GM21367 (cell line): Measurements from ENCODE around the gene IQCF2.
"Not testable (repeated sequence)": the region's sequence is repeated elsewhere in the genome, so short reads cannot be mapped to it uniquely, and the experiment has no call there.

Source experiments
- ATAC-seq: cut with Tn5 transposase; IDR thresholded peaks from one replicate; pipeline ENCODE4 v1.9.1; 2021; ENCODE audit not compliant: unreplicated experiment

The IQCF2 gene

DNA sequence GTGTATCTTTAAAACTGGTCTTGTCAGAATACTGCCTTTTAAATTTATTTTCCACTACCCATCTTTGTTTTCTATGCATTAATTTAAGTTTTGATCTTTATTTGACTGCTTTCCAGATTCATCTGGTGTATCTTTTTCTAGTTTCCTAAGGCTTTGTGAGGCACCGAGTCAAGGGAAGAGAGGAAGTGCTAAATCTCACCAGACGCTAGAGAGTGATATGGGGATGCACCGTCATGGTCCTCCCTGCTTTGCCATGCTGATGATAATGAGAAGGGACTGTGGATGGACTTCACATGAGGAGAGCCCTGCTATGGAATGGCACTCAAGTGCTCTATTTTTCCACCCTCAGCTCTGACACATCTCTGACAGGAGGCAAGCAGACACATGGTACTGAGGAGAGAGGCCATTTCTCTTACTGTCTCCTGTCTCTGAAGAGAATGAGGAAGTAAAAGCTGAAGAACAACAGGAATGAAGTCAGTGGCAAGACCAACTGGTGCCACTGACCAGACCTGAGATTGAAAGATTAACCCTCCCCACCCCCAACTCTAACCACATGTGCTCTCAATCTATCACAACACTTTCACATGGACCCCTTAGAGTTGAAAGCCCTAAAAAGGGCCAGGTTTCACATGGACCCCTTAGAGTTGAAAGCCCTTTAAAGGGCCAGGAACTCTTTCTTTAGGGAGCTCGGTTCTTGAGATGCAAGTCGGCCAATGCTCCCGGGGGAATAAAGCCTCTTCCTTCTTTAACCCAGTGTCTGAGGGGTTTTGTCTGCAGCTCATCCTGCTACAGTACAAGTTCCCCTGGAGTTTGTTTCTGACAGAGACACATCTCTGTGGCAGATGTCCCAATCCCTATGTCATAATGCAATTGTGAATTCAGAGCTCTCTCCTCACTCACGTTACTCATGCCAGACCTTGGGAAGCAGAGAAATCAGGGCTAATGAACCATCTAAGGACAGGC lies at the start of gene IQCF2:
TSS of gene IQCF2 (plus strand) at position 913 of the 963 bp plus-strand sequence. CDS start 52 bp downstream, outside the sequence.
- no peak for ATAC-seq

DNA sequence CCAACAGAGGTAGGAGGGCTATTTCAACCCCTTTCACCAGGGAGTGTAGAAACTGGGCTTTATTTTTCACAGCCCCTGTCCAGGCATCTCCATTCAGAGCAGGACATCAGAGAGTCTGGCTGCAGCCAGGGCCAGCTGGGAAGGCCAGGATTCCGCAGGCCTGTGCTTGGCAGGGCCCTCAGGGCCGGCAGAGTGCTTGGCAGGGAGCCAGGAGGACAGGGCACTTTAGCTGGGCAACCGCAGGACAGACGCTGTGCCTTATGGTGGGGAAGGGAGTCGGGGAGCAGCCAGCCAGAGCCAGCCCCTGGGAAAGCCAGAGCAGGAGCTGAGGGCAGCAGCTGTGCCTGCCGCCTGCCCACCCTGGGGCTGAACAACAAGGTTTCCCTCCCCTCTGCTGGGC lies 47.9 kb upstream of the IQCF2 start:
- no peak for ATAC-seq

DNA sequence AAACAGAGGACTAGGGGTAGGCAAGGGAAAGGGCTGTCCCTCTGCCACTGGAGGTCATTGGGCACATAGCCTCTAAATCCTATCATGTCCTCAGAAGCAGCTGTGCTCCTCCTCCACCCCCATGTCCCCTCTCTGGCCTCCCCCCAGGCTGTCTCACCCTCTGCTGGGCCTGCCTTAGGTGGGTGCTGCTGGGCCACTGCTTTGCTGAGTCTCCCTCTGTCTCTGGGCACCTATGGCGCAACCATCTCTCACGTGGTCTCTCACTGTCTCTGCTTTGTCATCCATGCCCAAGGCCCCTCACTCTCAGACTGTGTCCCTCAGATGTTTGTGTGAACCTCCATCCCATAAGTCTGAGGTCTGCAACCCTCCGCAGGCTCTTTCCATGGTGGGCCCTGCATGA lies 47.4 kb upstream of the IQCF2 start:
- no peak for ATAC-seq

DNA sequence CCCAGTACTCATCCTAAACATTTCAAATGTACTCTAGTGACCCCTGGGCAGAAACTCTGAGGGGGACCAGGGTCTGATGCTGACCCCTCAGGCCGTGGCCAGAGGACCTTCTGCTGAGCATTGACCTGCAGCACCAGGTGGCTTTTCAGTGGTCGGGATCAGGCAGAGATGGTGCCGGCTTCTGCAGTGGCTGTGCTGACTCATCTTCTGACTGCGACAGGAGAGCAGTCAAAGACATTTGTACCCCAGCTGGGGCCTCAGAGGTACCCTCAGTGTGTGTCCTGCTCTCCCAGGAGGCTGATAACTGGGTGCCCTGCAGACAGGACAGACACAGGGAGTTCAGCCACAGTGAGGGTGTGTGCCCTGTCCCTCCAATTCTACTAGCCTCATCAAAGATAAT lies 45.8 kb upstream of the IQCF2 start:
- ATAC-seq: no peak

DNA sequence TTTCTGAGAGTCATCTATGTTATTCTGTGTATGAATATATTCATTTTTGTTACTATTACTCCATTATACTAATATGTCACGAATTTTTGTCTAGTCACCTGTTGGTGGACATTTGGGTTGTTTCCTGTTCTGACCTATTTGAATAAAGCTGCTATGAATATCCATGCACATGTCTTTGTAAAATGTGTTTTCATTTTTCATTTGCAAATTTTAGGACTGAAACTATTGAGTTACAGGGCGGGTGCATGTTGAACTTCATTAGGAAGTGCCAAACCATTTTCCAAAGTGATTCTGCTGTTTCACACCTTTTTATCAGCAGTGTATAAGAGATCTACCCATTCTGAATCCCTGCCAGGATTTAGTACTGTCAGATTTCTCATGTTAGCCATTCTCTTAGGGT lies 44.7 kb upstream of the IQCF2 start:
- ATAC-seq: no peak

DNA sequence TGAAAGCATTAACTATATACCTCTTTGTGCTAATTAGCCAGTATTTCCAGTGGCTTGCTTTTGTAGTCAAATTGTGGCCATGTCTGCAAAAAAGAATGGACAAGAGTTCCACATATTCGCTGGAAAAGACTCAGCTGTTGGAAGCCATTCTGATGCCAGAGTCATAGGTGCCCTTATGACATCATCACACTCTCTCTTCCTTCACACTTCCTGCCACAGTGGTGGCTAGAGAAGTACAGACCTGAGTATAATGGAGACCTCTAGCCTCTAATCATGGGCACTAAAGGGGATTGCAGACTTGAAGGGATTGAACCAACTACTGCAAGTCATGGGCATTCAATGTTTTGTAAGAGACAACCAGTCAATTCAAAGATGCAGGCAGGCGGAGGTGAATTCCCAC lies 44.0 kb upstream of the IQCF2 start:
- no peak for ATAC-seq

DNA sequence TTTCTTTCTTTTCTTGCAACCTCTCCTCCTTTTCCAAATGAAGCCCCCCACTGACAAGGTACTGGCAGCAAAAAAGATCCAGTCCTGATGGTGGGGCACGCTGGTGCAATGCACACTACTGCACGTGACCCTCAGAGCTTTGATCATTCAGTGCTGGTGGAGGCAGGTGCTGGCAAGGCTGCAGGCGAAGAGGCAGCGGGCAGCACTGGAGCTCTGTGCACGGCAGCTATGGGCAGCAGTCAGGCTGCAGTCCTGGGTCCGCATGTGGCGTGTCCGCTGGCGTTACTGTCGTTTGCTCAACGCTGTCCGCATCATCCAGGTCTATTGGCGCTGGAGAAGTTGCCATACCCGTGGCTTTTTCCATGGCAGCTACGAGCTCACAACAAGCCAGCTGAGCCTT lies 42.3 kb upstream of the IQCF2 start:
- ATAC-seq: no peak

DNA sequence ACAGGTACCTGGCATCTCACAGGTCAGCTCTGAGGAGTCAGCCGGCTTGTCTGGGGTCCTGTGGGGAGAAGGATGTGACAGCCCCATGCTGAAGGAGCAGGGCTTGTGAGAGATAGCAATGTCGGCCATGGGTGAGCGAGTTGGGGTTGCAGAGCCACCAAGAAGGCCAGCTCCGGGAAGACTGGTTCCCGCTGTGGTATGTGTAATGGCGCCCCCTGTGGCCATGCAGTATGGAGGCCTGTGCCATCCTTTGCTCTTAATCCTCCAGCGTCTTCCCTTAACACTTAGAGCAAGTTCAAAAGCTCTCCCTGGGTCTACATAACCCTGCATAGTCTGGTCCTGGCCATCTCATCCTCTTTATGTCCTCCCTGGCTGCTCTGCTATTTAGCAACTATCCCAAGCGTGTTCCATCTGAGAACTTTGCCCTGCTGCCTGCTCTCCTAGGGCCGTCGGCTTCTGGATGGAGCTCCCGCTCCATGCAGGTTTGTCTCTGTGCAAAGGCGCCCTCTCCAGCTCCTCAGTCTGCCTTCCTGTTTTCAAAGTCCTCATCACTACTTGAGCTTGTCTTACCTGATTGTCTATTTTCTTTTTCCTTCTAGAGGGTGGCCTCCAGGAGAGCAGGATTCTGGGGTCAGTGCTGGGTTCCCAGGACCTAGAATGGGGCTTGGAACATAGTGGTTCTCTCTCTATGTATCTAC lies 41.6 kb upstream of the IQCF2 start:
- no peak for ATAC-seq

DNA sequence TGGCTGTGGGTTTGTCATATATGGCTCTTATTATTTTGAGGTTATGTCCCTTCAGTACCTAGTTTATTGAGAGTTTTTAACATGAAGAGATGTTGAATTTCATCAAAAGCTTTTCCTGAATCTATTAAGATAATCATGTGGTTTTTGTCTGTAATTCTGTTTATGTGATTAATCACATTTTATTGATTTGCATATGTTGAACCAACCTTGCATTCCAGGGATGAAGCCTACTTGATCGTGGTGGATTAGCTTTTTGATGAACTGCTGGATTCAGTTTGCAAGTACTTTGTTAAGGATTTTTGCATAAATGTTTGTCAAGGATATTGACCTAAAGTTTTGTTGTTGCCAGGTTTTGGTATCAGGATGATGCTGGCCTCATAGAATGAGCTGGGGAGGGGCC lies 33.1 kb upstream of the IQCF2 start:
- no peak for ATAC-seq

DNA sequence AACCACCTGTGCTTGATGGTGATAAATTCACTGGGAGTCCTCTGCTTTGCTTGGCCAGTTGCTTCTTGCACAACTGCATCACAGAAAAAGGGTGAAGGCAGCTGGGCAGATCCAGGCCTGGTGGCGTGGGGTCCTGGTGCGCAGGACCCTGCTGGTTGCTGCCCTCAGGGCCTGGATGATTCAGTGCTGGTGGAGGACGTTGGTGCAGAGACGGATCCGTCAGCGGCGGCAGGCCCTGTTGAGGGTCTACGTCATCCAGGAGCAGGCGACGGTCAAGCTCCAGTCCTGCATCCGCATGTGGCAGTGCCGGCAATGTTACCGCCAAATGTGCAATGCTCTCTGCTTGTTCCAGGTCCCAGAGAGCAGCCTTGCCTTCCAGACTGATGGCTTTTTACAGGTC lies 31.1 kb upstream of the IQCF2 start:
- no peak for ATAC-seq

DNA sequence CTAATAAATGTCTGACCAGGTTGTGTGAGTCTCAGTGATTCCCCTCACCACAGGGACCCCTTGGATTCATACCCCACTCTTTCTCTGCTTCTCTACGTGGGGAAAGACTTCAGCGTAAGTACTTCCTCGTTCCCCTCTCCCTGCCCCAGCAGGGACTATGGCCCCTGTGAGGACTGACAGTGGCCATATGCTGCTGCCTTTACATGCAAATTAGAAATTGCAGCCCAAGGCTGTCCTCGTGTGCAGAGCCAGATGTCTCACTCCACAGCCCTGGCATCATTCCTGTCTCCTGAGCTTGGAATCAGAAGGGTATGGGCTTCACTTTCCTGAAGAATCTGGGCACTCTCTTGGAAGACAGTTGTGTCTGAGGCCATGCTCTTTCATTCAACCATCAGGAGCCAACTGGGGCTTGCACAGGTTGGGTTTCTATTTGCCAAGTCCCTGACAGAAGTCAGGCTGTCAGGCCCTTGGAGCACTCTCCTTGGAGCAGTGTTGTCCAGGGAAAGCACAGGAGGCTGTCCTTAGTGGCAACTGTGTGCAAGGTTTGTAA lies 30.5 kb upstream of the IQCF2 start:
- ATAC-seq: no peak

DNA sequence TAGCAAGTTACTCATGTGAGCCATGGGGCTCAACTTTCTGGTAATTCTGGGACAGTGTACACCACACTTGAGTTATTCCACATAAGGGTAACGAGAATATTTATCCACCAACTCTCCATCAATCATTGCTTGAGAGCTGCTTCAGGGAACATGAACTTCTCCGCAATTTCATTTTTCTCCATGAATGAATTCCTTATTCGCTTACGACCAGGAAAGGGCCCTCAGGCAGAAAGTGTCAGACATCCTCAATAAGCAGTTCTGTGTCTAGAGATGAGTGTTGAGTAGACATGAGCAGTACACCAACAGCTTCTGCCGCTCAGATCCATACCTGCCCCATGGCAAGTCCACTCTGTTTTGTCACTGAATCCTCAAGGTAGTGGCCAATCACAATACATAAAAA lies 24.8 kb upstream of the IQCF2 start:
- no peak for ATAC-seq

DNA sequence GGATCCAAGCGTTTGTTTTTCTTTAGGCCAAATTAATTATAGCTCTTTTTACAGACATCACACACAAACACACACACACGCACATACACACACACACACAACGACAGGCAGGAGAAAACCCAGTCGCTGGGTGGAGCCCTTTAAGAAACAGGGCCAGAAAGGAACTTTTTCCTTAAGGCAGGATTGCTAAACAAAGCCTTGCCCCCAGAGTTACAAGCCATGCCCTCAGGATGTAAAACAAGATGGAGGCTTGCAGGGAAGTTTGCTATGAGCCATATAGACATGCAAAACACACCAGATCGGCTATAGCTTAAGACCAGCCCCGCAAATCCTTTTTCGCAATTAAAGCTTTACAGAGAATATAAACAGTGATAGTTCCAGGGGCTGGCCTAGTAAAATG lies 16.3 kb upstream of the IQCF2 start:
- ATAC-seq: no peak

DNA sequence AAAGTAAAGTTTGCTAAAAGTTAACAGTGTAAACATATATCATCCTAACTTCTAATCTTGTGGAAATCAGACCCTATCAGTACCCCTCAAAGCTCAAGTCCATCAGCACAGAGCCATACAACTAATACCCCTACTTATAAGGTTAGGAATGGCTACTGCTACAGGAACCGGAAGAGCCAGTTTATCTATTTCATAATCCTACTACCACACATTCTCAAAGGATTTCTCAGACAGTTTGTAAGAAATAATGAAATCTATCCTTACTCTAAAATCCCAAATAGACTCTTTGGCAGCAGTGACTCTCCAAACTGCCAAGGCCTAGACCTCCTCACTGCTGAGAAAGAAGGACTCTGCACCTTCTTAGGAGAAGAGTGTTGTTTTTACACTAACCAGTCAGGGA lies 6.0 kb upstream of the IQCF2 start:
- ATAC-seq: not testable (repeated sequence)

DNA sequence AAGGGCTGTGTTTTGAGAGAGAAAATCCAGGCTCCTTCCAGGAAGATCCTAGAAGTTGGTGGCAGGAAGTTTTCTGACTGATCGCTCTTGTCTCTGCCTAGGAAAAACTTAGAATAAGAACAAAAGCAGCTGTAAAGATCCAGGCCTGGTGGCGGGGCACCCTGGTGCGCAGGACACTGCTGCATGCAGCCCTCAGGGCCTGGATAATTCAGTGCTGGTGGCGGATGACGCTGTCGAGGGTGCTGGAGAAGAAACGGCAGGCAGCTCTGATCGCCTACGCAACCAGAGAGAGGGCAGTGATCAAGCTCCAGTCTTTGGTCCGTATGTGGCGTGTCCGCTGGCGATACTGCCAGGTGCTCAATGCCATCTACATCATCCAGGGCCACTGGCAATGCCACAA lies 1.5 kb downstream of the IQCF2 start:
- no peak for ATAC-seq

DNA sequence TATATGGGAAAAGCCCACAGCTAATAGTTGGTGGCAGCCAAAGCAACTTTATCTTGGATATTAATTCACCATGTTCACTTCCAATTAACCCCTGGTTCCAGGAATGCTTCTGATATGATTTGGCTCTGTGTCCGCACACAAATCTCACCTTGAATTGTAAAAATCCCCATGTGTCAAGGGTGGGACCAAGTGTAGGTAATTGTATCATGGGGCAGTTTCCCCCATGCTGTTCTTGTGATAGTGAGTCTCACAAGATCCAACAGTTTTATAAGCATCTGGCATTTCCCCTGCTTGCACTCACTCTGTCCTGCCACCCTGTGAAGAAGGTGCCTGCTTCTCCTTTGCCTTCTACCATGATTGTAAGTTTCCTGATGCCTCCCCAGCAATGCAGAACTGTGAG lies 7.5 kb downstream of the IQCF2 start:
- not testable (repeated sequence) for ATAC-seq

DNA sequence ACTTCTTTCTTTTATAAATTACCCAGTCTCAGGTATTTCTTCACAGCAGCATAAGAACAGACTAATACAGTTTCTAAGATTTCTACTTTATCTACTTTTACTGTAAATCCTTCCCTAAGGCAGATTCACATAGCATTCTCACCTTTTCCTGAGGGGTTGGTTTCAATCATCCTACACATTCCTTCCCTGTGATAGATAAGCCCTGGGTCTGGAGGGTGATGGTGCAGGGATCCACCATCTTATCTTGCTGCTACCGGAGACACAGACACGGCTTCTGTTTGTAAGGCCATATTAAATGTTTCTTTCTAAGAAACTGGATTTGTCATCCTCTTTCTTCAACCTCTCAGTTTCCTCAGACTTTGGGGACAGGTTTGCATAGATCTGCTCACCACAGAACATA lies 7.9 kb downstream of the IQCF2 start:
- no peak for ATAC-seq

DNA sequence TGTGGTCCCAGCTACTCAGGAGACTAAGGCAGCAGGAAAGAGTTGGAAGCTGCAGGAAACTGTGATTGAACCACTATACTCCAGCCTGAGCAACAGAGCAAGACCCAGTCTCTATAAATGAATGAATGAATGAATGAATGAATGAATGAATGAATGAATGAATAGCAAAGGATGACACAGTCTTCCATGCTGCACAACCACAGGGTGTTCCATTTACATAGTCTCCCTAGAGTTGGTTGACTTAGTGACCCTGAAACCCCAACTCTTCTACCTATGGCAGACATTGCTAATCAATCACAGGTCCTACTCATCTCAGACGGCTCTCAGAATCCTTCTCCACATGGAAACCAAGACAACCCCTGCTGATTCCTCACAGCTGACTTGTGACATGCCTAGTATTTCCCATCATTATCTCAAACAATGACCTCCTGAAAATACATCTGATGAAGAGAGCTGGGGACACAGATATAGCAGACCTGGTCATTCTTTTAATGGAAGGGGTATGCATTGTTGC lies 11.9 kb downstream of the IQCF2 start:
- ATAC-seq: no peak

DNA sequence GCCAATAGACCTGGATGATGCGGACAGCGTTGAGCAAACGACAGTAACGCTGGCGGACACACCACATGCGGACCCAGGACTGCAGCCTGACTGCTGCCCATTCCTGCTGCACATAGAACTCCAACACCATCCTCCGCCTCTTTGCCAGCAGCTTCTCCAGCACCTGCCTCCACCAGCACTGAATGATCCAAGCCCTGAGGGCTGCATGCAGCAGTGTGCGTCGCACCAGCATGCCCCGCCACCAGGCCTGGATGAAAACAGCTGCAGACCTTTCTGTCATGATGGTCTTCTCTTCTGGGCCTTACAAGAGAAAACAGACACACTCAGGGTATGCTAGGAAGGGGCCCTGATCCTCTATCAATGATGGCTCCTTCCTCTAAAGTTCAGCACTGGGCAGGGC lies 12.5 kb downstream of the IQCF2 start:
- ATAC-seq: no peak

DNA sequence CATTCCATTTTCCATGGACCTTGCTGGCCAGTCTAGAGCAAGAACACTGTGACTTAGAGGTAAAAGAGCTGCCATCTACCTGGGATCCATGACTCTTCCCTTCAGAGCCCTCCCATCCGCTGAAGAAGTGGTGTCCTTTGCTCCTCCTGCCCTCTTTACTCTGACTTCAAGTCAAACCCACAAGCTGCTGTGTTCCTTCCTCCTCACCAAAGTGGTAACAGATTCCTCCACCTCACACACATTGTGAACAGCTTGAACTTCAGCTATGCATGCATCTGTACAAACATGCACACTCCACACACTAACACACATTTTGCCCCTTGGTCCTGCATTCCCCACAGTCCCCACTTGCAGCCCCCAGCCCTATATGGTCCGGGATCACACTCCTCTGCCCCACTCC lies 13.0 kb downstream of the IQCF2 start:
- ATAC-seq: no peak

DNA sequence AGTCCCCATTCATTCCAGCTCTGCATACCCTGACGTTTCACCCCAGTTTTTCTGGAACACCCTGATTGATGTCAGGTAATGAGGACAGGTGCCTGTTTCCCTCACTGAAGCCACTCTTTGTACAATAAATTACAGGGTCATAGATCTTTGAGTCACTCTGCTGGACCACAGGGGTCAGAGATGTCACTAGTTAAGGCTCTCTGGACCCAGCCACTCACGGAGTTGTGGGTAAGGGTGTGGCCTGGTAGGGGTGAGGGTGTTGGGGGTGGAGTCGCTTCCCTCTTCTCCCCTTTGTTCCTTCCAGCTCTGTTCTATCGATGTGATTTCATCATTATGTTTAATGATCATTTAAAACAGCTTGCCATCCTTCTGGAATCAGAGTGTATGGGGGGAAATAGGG lies 13.5 kb downstream of the IQCF2 start:
- no peak for ATAC-seq

DNA sequence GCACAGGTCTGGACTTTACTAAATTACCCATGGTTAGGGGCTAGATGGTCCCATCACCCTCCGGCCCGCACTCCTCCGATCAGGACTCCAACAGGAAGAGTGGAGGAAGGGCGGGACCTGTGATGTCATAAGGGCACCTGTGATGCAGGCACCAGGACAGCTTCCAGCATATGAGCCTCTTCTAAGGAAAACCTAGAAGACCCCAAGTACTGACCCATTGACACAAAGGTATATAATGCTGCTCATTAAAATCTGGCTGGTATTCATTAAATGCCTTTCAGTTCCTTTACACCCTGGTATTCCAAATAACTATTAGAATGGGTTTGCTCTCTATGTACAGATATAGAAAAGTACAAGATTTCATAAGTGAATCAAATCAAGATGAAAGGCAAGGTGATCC lies 14.1 kb downstream of the IQCF2 start, which contains the start of gene IQCF5:
TSS of gene IQCF5 (minus strand) at position 101 of the 400 bp plus-strand sequence. CDS start at position 31, 70 bp downstream.
- ATAC-seq: no peak
